H9 (cell line): Measurements from ENCODE around the gene TEX53. TPM values are rescaled to one million over a fixed set of nuclear protein-coding genes. Genes with fewer than 3 reads are reported as not detected.

Experiments used
- DNase-seq: peaks from one replicate; pipeline ENCODE4 v3.0.0-alpha.2; 2017
- H2AFZ ChIP-seq: one replicate; pipeline ENCODE4 v1.6.1; 2013; ENCODE audit warnings: mild to moderate bottlenecking, low read length, control low read depth, moderate library complexity
- H2AK5ac ChIP-seq: 2 replicates; pipeline ENCODE4 v1.6.1; 2013; ENCODE audit warnings: low read length, control low read depth, mixed read lengths; ENCODE audit not compliant: insufficient read length
- H2BK120ac ChIP-seq: one replicate; pipeline ENCODE4 v1.6.1; 2013; ENCODE audit warnings: low read depth, mild to moderate bottlenecking, low read length, control low read depth, inconsistent platforms; ENCODE audit not compliant: poor library complexity, severe bottlenecking
- H2BK12ac ChIP-seq: 2 replicates; pipeline ENCODE4 v1.6.1; 2013; ENCODE audit warnings: low read length, control low read depth, mixed read lengths, low read depth; ENCODE audit not compliant: insufficient read length
- H2BK15ac ChIP-seq: 2 replicates; pipeline ENCODE4 v1.6.1; 2013; ENCODE audit warnings: low read depth, low read length, control low read depth
- H2BK20ac ChIP-seq: one replicate; pipeline ENCODE4 v1.6.1; 2013; ENCODE audit warnings: low read depth, mild to moderate bottlenecking, low read length, control low read depth, inconsistent platforms; ENCODE audit not compliant: poor library complexity, severe bottlenecking
- H2BK5ac ChIP-seq: 2 replicates; pipeline ENCODE4 v1.6.1; 2013; ENCODE audit warnings: low read length, control low read depth, mixed read lengths; ENCODE audit not compliant: insufficient read length
- H3K14ac ChIP-seq: 2 replicates; pipeline ENCODE4 v1.6.1; 2013; ENCODE audit warnings: low read length, control low read depth; ENCODE audit not compliant: insufficient read depth
- H3K18ac ChIP-seq: 2 replicates; pipeline ENCODE4 v1.6.1; 2013; ENCODE audit warnings: low read depth, mild to moderate bottlenecking, mixed read lengths, low read length, control low read depth; ENCODE audit not compliant: insufficient read length
- H3K23ac ChIP-seq: 2 replicates; pipeline ENCODE4 v1.6.1; 2013; ENCODE audit warnings: low read length, control low read depth, mixed read lengths, low read depth; ENCODE audit not compliant: insufficient read length
- H3K23me2 ChIP-seq: 2 replicates; pipeline ENCODE4 v1.6.1; 2013; ENCODE audit warnings: low read depth, mild to moderate bottlenecking, mixed read lengths, low read length, control low read depth; ENCODE audit not compliant: insufficient read length, poor library complexity, severe bottlenecking
- H3K27ac ChIP-seq: 2 replicates; pipeline ENCODE4 v1.5.1; 2013; ENCODE audit warnings: low read length, control low read depth, mixed read lengths, low read depth; ENCODE audit not compliant: insufficient read length
- H3K27me3 ChIP-seq: 2 replicates; pipeline ENCODE4 v1.6.1; 2013; ENCODE audit warnings: low read length, control low read depth, inconsistent platforms; ENCODE audit not compliant: insufficient read depth
- H3K4ac ChIP-seq: 2 replicates; pipeline ENCODE4 v1.6.1; 2013; ENCODE audit warnings: low read depth, mild to moderate bottlenecking, control low read depth, inconsistent platforms, low read length, moderate library complexity
- H3K4me1 ChIP-seq: 2 replicates; pipeline ENCODE4 v1.6.1; 2013; ENCODE audit warnings: low read length, control low read depth, inconsistent platforms; ENCODE audit not compliant: insufficient read depth
- H3K4me2 ChIP-seq: 2 replicates; pipeline ENCODE4 v1.6.1; 2013; ENCODE audit warnings: low read length, control low read depth, mixed read lengths; ENCODE audit not compliant: insufficient read length, insufficient read depth
- H3K56ac ChIP-seq: 2 replicates; pipeline ENCODE4 v1.6.1; 2013; ENCODE audit warnings: low read depth, mild to moderate bottlenecking, mixed read lengths, low read length, control low read depth; ENCODE audit not compliant: insufficient read length
- H3K79me1 ChIP-seq: 2 replicates; pipeline ENCODE4 v1.6.1; 2013; ENCODE audit warnings: low read depth, mild to moderate bottlenecking, moderate library complexity, low read length, control low read depth, inconsistent platforms; ENCODE audit not compliant: insufficient read depth, poor library complexity, severe bottlenecking
- H3K79me2 ChIP-seq: 2 replicates; pipeline ENCODE4 v1.6.1; 2013; ENCODE audit warnings: low read length, control low read depth, inconsistent platforms; ENCODE audit not compliant: insufficient read depth
- H3K9ac ChIP-seq: 2 replicates; pipeline ENCODE4 v1.6.1; 2013; ENCODE audit warnings: low read length, control low read depth, mixed read lengths; ENCODE audit not compliant: insufficient read length; ENCODE audit errors: extremely low read depth
- H3K9me3 ChIP-seq: one replicate; pipeline ENCODE4 v1.6.1; 2013; ENCODE audit warnings: low read depth, low read length, inconsistent platforms; ENCODE audit not compliant: control insufficient read depth
- H3T11ph ChIP-seq: one replicate; pipeline ENCODE4 v1.6.1; 2013; ENCODE audit warnings: mild to moderate bottlenecking, low read length, control low read depth, inconsistent platforms
- H4K20me1 ChIP-seq: one replicate; pipeline ENCODE4 v1.6.1; 2013; ENCODE audit not compliant: control insufficient read depth, insufficient read length, insufficient read depth
- H4K5ac ChIP-seq: 2 replicates; pipeline ENCODE4 v1.6.1; 2013; ENCODE audit warnings: low read depth, mild to moderate bottlenecking, mixed read lengths, low read length, control low read depth; ENCODE audit not compliant: insufficient read length
- H4K8ac ChIP-seq: replicated peaks from 2 replicates; pipeline ENCODE4 v1.6.1; 2013; ENCODE audit warnings: low read length, control low read depth, mixed read lengths, low read depth; ENCODE audit not compliant: insufficient read length
- H4K91ac ChIP-seq: 2 replicates; pipeline ENCODE4 v1.6.1; 2013; ENCODE audit warnings: low read depth, mild to moderate bottlenecking, moderate library complexity, mixed read lengths, low read length, control low read depth; ENCODE audit not compliant: insufficient read length
- H3K27ac Mint-ChIP-seq, 3 experiments: 2 replicates in 2 of 3; 3 replicates in 1 of 3; pipeline ENCODE4 v1.8.0; 2020 to 2021; ENCODE audit warnings: mixed read lengths in 3 of 3, mild to moderate bottlenecking in 1 of 3, moderate library complexity in 1 of 3
- H3K27me3 Mint-ChIP-seq: 2 replicates; pipeline ENCODE4 v1.8.0; 2021; ENCODE audit warnings: low read depth, mild to moderate bottlenecking, moderate library complexity, mixed read lengths
- H3K36me3 Mint-ChIP-seq, 3 experiments: 2 replicates in 2 of 3; 3 replicates in 1 of 3; pipeline ENCODE4 v1.8.0; 2020 to 2021; ENCODE audit warnings: low read depth in 3 of 3, mixed read lengths in 3 of 3; ENCODE audit not compliant: insufficient read depth in 1 of 3
- H3K4me1 Mint-ChIP-seq, 2 experiments: 2 replicates each; pipeline ENCODE4 v1.8.0; 2020; ENCODE audit warnings: mixed read lengths in 2 of 2
- H3K4me3 Mint-ChIP-seq, 2 experiments: 2 replicates in 1 of 2; 3 replicates in 1 of 2; pipeline ENCODE4 v1.8.0; 2020 to 2021; ENCODE audit warnings: mild to moderate bottlenecking in 2 of 2, mixed read lengths in 2 of 2, moderate library complexity in 1 of 2
- H3K9me3 Mint-ChIP-seq, 2 experiments: 2 replicates in 1 of 2; 3 replicates in 1 of 2; pipeline ENCODE4 v1.8.0; 2020; ENCODE audit warnings: mild to moderate bottlenecking in 2 of 2, mixed read lengths in 2 of 2, moderate library complexity in 1 of 2
- CTCF ChIP-seq: fragments of 200-600 bp; sonication (generic); conservative IDR thresholded peaks from 3 replicates; pipeline ENCODE4 v1.8.0; 2021; ENCODE audit warnings: antibody characterized with exemption, mild to moderate bottlenecking
- WGBS: extraction: QIAGEN DNeasy Blood & Tissue Kit; methylation state at CpG from one replicate; pipeline ENCODE4 v1.1.7; 2013; ENCODE audit warnings: missing lambda C conversion rate, low lambda C conversion rate, mixed read lengths; ENCODE audit not compliant: insufficient read length; ENCODE audit errors: extremely low coverage; 5-methylcytosine and 5-hydroxymethylcytosine counted together
- total RNA-seq: library from RNA; stranded (reverse); gene quantifications from 2 replicates; pipeline ENCODE4 v1.2.1, GENCODE V29; 2021

Gene TEX53
- total RNA-seq, 1 experiment from 2014 or later: not detected

- no peaks in the 10 kb centered on the region for H3K27me3 Mint-ChIP-seq
- H3K23ac ChIP-seq: no peak overlapping the region
- H3K4me3 Mint-ChIP-seq: no peak overlapping the region
- H3K18ac ChIP-seq: no peak overlapping the region
- no peak overlapping the region for H4K8ac ChIP-seq
- no peak overlapping the region for H3K4ac ChIP-seq
- H3K23me2 ChIP-seq: no peaks in the 10 kb centered on the region
- no CpG with 5 or more reads among the region's 7 CpGs for WGBS
- no peaks in the 10 kb centered on the region for H3K9me3 Mint-ChIP-seq
- H3K4me1 ChIP-seq: no peaks in the 10 kb centered on the region
- no peaks in the 10 kb centered on the region for H3K4me1 Mint-ChIP-seq
- H3K79me2 ChIP-seq: no peaks in the 10 kb centered on the region
- no peaks in the 10 kb centered on the region for H3K9me3 ChIP-seq
- no peak overlapping the region for H2BK20ac ChIP-seq
- no peak overlapping the region for H2BK12ac ChIP-seq
- no peak overlapping the region for H3K27ac ChIP-seq
- no peak overlapping the region for H3K9ac ChIP-seq
- H3K56ac ChIP-seq: no peak overlapping the region
- no peaks in the 10 kb centered on the region for H3K27me3 ChIP-seq
- no peak for DNase-seq
- H4K20me1 ChIP-seq: no peaks in the 10 kb centered on the region
- H2AFZ ChIP-seq: no peak overlapping the region
- no peak overlapping the region for H3K14ac ChIP-seq
- H3K27ac Mint-ChIP-seq: no peak overlapping the region; a peak in 1 of 7 replicates
- no peak overlapping the region for H2BK15ac ChIP-seq
- H2AK5ac ChIP-seq: no peak overlapping the region
- H4K5ac ChIP-seq: no peak overlapping the region
- no peaks in the 10 kb centered on the region for H3K79me1 ChIP-seq
- H2BK5ac ChIP-seq: no peak overlapping the region
- H4K91ac ChIP-seq: no peak overlapping the region
- H2BK120ac ChIP-seq: no peak overlapping the region
- H3T11ph ChIP-seq: no peak overlapping the region
- H3K4me2 ChIP-seq: no peak overlapping the region
- no peak for TF ChIP-seq CTCF
- peaks cover 11 to 47% (median 16%) of the 10 kb centered on the region in 3 experiments; a peak in 5 of 7 replicates for H3K36me3 Mint-ChIP-seq
Observed at GRCh38 chr9:114629563-114630090, 28.0 kb downstream of the TEX53 start.
